ENCODE measurements around the gene AHSA1.
"Not testable (repeated sequence)": the region's sequence is repeated elsewhere in the genome, so short reads cannot be mapped to it uniquely, and the experiment has no call there.

The AHSA1 gene
- 44.2 to 345 (median 73.6) reads per million in 3 experiments for total RNA-seq

DNA sequence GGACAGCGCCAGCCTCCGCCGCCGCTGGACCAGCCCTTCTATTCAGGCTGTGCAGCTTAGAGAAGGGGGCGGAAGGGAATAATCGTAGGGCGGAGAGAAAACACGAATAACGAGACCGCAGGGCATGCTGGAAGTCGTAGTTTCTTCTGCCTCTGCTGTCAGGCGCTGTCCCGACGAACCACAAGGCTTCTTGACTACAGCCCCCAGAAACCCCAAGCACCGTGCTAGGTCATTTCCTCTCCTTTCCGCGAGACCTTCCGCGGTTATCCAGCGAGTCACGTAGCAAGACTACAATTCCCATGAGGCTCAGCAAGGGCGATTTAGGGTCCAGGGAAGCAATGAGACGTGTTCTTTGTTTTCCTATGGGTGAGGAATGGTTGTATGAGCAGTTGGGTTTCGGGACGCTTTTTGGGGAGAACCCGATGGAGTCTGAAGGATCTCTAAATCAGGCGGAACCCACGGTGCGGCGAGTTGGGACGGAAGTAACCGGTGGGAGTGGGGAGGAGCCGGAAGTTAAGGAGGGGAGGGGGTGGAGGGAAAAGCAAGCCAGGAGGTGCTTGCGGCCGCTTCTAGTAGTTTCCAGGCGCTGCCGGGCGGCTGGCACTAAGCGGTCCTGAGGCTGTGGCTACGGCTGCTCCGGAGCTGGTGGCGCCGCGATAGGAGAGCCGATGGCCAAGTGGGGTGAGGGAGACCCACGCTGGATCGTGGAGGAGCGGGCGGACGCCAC, at the start of gene AHSA1, which contains the start of gene VIPAS39:
AHSA1 (plus strand) TSS at position 572 of the 727 bp plus-strand sequence; CDS start at position 669, 97 bp downstream.
VIPAS39 (minus strand) TSS at position 80 of the 727 bp plus-strand sequence. CDS start 3,499 bp downstream, outside the sequence.
- peak; percentile 96 for DNase-seq

DNA sequence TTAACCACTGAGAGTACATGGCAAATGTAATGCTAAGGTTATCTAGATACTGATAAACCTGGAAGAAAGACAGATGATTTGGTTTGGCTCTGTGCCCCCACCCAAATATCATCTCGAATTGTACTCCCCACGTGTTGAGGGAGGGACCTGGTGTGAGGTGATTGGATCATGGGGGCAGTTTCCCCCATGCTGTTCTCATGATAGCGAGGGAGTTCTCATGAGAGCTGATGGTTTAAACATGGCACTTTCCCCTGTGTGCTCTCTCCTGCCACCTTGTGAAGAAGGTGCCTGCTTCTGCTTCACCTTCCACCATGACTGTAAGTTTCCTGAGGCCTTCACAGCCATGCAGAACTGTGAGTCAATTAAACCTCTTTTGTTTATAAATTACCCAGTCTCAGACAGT, 48.8 kb upstream of the AHSA1 start:
- DNase-seq: no peak

DNA sequence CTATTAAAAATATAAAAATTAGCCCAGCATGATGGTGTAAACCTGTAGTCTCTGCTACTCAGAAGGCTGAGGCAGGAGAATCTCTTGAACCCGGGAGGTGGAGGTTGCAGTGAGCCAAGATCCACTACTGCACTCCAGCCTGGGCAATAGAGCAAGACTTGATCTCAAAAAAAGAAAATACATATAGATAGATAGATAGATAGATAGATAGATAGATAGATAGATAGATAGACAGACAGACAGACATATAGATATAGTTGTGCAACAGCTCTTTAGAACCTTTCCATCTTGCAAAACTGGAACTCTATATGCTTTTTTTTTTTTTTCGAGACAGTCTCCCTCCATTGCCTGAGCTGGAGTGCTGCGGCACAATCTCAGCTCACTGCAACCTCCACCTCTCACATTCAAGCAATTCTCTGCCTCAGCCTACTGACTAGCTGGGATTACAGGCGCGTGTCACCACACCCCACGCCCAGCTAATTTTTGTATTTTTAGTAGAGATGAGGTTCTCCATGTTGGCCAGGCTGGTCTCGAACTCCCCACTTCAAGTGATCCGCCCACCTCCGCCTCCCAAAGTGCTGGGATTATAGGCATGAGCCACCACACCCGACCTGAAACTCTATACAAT, 42.4 kb upstream of the AHSA1 start:
- not testable (repeated sequence) for DNase-seq

DNA sequence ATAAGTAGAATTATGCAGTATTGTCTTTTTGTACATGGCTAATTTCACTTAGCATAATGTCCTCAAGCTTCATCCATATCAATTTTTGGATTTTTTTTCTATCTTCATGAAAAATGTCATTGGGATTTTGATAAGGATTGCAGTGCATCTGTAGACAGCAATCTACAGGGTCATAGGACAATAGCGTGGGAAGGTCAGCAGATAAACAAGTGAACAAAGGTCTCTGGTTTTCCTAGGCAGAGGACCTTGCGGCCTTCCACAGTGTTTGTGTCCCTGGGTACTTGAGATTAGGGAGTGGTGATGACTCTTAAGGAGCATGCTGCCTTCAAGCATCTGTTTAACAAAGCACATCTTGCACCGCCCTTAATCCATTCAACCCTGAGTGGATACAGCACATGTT, 41.8 kb upstream of the AHSA1 start:
- not testable (repeated sequence) for DNase-seq

DNA sequence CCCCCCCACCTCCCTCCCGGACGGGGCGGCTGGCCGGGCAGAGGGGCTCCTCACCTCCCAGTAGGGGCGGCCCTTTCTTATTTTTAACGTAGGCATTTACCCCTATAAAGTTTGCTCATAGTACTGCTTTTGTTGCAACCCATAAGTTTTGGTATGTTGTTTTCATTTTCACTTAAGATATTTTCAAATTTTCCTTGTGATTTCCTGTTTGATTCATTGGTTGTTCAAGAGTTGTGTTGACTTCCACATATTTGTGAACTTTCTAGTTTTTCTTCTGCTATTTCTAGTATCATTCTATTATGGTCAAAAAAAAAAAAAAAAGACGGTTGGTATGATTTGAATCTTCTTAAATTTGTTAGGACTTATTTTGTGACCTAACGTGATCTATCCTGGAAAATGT, 41.1 kb upstream of the AHSA1 start:
- DNase-seq: no peak

DNA sequence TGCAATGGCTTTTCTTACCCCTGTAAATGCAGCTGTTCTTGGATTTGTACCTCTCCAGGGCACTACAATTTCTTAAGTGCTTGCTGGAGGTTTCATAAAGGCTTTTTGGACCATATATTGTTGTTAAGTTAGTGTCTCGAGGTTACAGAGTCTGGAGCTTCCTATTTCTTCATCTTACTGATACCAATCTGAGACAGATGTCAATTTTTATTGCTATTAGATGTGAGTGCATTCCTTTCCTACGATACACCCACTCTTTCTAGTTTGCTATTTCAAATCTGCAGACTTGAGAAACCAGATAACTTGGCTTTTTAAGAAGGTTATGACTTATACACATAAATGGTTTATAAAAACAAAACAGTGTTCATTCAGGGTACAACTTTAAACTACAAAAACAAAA, 36.7 kb upstream of the AHSA1 start:
- no peak for DNase-seq

DNA sequence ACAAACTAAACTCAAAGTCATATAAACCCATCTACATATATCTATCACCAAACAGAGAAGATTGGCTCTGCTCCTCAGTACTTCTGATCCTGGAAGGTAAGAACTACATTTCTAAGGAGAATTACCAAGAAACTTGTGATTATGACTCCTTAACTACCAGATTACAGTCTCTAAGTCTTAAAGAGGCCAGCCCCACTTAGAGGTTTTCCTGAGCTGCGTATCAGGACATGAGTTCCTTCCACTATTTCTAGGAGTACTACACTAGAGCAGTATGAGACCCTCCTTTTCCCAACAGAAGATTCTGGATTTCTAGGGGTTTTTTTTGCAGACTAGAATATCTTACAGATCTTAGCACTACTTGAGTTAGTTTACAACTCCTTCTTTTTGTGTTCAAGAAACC, 34.5 kb upstream of the AHSA1 start, which contains the start of gene NOXRED1:
NOXRED1 (minus strand) TSS at position 101 of the 400 bp plus-strand sequence. CDS start 634 bp downstream, outside the sequence.
- no peak for DNase-seq

DNA sequence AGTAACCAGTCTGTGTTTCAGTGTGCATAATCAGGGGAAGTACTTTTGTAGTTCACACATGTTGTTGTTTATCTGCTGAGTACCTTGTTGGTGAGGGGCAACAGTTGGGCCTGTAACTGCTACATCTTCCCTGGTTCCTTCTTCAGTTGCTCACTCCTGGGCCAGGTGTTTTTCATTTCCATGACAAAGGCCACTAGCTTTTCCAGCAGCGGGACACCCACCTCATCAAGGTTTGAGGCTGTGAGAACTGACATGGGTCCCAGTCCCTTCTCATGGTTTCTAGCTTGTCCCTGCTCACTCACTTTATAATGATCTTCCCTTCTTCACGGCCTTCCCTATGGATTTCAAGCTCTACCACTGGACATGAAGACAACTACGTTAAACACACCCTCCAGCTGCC, 33.0 kb upstream of the AHSA1 start:
- no peak for DNase-seq

DNA sequence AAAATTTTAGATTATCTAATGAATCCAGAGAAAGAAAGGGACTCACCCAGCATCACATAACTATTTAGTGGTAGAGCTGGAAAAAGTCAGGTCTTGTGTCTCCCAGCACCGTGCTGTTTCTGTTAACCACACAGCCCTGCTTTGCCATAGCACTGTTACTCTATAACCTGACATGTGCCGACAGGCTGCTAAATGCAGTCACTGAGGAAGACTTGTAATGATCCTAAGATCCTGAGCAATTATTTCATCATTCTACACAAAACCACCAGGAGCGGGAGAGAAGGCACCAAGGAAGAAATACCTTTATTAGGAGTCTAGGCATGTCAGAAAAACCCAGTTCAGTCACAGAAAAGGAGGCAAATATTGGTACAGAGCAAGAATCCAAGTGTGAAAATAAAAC, 31.5 kb upstream of the AHSA1 start:
- DNase-seq: no peak

DNA sequence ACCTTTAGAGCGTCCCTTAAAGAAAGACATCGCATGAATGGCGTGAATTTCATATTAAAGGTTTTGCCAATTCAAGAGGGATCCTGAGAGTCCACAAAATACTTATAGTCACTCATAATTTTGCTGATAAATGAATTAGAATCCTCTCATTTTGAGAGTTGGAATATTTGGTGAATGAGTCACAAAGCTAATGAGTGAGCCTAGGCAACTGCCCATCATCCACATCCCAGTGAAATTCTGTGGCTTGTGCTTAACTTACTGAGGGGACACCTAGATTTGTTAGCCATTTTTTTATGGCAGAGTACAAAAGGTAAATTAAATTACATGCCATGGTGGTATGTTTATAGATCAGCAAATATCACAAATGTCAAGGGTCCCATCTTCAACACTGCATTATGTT, 21.9 kb upstream of the AHSA1 start:
- DNase-seq: no peak

DNA sequence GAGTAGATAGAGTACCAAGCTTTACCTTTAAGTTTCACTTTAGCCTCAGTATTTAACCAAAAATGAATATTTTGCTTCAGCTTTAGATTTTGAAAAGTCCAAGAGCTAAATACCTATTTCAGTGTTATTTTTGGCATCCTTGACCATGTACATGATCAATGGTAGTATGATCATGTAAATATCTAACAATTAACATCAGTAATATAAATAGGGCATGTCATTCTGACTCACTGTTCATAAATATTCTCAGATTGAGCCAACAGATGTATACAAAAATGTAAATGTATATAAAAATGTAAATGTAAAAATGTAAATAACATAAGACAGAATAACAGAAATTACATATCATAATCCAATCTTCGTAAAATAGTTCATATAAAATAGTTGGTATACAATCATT, 19.3 kb upstream of the AHSA1 start:
- DNase-seq: no peak

DNA sequence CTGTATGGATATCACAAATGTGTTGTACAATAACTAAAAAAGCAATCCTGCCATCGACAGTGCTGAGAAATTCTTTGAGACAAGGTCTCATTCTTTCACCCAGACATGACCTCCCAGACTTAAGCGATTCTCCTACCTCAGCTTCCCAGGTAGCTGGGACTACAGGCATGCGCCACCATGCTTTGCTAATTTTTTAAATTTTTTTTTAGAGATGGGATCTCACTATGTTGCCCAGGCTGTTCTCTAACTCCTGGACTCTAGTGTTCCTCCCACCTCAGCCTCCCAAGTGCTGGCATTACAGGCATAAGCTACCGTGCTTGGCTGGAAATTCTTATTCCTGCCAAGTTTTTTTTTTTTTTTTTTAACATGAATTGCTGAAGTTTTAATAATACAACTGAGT, 18.0 kb upstream of the AHSA1 start:
- no peak for DNase-seq

DNA sequence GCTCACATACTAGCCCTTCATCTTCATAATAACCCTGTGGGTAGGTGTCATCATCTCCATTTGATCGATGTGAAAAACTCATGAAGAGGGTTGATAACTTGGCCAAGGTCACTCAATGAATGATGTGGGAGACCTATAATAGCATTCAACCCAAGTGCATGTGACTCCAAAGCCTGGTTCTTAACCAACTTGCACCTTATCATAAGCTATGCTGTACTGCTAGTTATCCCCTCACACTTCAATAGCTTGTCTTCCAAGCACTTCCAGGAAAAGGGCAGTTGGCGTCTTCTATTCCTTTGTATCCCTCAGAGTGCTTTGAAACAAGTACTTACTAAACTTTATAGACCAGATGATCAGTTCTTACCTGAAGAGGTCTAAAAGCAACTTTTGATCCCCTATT, 15.7 kb upstream of the AHSA1 start:
- no peak for DNase-seq

DNA sequence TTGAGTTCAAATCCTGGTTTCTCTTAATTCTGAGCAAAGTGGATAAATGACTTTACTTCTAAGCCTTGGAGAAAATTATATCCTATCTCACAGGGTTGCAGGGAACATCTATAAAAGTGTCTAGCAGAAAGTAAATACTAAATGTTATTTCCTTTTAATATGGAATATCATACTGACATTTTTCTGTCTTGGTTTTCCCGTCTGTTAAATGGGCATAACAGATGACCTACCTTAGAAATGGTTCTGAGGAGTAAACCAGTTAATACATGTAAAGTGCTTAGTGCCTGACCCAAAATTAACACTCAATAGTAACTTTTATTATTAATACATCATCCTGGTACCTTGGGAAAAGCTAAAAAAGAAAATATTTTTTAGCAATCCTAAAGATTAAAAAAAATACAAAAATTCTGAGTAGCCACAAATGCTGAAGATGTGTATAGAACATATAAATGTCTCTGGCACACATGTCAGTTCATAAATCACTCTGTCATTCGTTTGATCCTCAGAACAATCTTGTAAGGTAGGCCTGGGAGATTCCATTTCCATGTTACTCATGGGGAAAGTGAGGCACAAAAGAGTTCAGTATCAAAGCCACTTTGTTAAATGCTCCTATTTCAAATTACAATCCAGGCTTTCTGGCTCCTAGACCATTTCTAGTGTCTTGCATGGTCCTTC, 1.8 kb upstream of the AHSA1 start:
- no peak for DNase-seq

DNA sequence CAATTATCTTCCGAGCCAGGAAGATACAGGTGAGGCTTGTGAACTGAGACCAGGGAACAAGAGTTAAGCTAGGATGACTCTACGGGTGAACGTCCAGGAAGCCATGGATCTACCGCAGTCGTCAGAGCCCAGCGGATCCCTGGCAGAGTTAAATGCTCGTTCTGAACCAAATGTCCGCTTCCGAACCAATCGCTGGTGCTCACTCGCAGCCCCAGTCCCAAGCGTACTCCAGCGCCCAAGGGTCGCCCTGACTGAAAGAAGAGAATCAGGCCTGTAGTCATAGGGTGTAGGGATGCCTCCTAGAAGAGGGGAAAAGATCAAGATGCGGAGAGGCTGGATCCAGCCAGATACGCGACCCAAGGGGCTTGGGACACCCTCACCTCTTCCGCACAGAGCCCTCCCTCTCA, 775 bp upstream of the AHSA1 start:
- no peak for DNase-seq

DNA sequence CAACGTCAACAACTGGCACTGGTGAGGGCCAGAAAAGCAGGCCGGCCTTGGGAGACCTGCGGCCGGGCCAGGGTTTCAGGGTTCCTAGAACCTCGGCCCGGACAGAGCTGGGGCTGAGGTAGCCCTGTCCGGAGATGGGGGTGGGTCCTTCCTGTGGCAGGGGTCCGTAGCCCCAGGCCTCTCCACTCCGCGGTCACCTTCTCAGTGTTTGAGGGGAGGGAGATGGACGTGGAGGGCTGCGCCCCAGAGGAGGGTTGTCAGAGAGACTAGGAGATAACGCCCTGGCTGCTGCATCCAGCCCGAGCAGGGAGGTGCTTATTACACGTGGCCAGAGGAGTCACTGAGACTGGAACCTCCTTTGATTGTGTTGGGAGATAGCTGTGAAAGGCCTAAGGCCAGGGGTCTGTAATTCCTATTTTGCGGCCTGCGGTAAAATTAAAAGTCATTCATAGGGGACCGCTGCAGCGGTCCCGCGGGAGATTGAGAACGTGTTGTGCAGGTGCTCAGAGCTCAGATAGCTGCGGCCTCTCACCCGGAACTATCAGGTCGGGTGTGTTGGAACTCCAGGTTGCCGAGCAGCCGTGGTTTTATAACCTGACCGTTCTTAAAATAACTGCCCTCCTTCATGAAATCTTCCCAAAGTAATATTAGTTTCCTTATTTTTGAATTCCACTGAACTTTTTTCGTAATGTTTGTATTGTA, 507 bp downstream of the AHSA1 start:
- DNase-seq: peak; percentile 19

DNA sequence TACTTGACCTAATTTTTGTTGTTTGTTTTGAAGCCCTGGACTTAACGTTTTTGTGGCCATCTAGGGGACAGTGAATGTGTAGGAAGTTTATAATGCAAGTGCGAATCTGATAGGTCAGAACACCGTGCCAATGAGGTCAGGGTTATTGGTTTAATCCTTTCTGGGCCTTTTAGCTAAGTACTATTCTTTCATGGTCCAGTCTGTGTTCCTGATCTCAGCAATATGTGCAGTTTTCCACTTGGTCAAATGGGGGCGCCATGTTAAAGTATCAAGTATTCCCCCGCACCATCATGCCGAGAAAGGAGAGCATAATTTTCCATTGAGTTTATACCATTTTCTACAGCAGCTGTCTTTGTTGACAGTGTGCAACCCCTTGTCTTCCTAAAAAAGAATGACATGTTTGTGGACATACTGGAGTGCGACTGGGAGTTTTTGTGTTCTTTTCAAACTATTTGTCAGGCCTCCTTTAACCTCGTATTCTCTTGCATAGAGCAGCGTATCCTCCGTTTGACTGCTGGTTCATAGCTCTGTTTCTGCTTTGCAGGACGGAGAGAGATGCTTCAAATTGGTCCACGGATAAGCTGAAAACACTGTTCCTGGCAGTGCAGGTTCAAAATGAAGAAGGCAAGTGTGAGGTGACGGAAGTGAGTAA, 1.3 kb downstream of the AHSA1 start:
- DNase-seq: peak; percentile 46

DNA sequence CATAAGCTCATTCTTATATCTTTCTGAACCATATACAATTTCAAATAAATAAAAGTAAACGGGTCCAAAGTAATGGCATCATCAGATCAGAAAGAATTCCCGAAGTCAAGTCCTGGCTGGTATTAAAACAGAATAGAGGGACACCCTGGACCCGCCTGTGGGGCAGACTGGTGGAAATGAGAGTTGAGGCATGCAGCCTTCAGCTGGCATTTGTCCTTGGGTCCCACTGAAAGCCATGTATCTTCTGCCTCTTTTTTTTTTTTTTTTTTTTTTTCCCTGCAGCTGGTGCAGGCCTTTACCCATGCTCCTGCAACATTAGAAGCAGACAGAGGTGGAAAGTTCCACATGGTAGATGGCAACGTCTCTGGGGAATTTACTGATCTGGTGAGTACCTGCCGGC, 9.9 kb downstream of the AHSA1 start:
- DNase-seq: no peak

DNA sequence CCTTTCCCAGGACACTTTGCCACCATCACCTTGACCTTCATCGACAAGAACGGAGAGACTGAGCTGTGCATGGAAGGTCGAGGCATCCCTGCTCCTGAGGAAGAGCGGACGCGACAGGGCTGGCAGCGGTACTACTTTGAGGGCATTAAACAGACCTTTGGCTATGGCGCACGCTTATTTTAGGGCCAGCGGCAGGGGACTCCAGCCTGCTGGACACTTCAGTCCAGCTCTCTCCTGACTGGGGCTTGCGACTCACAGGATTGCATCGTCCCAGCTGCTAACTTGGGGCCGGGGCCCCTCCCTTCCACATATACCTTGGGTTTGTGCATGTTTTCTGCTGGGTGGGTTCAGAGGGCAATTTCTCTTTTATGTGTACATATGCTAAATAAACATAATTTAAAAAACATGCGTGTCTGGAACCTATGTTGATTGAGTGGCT, 11.2 kb downstream of the AHSA1 start:
- no peak for DNase-seq

DNA sequence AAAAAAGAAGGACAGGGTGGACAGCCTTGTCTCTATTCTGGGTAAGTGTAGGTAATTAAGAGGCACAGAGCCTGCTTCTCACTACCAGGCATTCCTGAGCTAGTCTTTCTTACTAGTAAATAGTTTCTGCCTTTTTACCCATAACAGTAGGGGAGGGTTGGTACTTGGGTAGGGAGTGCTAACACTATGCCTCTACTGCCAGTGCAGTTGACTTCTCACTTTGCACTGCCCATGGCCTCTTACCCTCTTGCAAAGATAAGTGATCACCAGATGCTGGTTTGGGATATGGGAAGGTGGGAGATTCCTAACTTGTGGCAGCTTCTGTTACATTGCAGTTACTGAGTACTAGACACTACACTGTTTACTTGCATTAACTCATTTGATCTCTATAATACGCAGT, 11.6 kb downstream of the AHSA1 start:
- no peak for DNase-seq

DNA sequence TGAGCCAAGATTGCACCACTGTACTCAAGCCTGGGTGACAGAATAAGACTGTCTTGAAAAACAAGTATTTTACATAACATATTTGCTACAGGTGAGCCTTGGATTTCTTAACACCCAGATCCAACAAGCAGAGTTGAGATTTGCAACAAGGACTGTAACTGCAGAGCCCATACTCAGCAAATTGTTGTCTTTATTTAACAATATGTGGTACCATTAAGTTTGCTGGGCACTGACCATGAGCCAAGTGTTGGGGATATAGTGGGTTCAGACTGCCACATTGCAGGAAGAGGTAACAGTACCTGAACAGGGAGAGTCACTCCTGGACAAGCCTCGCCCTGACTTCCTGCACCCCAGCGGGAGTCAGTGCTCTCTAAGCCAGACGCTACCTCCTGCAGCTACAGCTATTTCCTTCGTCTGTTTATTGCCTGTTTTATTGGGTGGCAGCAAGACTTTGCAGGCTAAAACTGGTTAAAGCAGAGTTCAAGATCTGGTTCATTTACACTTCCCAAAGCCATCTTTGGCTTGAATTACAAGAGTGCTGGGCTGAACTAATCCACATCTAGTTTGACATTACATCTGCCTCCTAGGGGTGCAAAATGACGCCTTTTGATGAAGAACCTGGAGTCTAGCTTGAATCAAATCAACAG, 12.5 kb downstream of the AHSA1 start:
- DNase-seq: no peak

DNA sequence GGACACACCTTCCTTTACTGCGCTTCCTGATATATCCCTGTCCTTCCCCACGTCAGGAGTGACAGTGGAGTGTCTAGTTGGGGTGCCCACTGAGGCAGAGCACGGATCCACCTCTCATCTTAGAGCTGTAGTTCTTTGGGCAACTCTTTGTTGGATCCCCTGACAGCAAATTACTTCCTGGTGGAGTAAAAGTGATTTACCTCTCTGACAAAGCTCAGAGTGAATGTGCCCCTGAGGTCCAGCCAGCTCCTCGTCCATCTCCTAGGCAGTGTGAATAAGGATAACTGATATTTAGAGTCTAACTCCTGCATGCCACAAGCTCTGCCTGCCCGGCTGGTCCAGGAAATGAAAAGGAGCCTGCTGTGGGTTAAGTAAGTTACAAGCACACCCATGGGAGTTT, 16.0 kb downstream of the AHSA1 start:
- no peak for DNase-seq

Data from central memory CD4-positive, alpha-beta T cell (primary cell).